Measurements from ENCODE around the gene KIAA1328.

KIAA1328 gene

DNA sequence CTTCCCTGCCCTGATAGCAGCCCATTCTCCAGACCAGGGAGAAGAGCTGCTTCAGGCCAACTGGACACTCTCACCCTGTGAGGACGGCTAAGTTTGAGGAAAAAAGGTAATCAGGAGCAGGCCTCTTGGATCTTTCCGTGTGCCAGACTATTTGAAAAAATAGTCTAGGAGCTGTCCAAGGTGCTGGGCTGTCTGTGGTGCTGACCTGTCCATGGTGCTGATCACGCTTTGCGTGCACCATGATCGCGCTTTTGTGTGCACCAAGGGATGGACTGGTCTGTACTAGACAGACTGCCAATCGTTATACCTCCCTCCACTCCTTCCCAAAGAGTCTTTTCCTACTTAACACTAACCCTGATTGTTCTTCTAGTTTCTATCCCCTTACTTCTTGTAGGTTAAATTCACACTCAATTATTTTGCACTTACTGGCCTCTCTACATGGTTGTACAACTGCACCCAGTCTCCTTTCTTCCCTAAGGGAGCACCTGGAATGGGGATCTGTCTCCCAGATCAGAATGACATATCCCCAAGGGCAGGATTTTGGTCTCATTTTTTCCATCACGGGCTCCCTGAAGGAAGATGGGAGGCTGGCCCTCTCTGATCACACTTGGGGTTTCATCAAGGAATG is 441.2 kb downstream of the KIAA1328 start:
- ChIA-PET POLR2A (ENCODE audit: low non-redundant PET) (no interaction called here), CTCF (no interaction called here)
- DNase-seq (ENCODE audit: low spot score): no peak
- no peak overlapping the region for H3K27ac ChIP-seq
- TF ChIP-seq, protein P1, sequence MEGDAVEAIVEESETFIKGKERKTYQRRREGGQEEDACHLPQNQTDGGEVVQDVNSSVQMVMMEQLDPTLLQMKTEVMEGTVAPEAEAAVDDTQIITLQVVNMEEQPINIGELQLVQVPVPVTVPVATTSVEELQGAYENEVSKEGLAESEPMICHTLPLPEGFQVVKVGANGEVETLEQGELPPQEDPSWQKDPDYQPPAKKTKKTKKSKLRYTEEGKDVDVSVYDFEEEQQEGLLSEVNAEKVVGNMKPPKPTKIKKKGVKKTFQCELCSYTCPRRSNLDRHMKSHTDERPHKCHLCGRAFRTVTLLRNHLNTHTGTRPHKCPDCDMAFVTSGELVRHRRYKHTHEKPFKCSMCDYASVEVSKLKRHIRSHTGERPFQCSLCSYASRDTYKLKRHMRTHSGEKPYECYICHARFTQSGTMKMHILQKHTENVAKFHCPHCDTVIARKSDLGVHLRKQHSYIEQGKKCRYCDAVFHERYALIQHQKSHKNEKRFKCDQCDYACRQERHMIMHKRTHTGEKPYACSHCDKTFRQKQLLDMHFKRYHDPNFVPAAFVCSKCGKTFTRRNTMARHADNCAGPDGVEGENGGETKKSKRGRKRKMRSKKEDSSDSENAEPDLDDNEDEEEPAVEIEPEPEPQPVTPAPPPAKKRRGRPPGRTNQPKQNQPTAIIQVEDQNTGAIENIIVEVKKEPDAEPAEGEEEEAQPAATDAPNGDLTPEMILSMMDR (conservative IDR thresholded peaks at IDR 0.05; ENCODE audit: low read depth): no peak

DNA sequence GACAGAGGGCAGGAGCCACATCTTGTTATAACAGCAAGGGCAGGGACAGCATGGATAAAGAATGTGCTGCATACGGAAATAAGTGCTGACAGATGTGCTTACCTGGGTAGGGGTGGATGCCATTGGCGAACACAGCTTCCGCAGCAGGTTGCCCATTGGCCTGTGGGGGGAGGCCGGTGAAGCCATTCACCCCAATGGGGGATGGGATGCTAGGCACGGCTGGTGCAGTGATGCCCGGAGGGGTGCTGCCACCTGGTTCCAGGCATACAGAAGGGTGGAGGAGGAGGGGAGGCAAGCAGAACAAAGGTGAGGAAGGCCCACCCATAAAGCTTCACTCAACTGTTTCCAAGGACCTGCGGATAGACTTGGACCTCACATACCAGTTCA is 441.7 kb downstream of the KIAA1328 start:
- ChIA-PET CTCF (no interaction called here), POLR2A (ENCODE audit: low non-redundant PET) (no interaction called here)
- TF ChIP-seq, protein P1 (conservative IDR thresholded peaks at IDR 0.05; ENCODE audit: low read depth): no peak
- no peak overlapping the region for H3K27ac ChIP-seq
- no peak for DNase-seq (ENCODE audit: low spot score)

DNA sequence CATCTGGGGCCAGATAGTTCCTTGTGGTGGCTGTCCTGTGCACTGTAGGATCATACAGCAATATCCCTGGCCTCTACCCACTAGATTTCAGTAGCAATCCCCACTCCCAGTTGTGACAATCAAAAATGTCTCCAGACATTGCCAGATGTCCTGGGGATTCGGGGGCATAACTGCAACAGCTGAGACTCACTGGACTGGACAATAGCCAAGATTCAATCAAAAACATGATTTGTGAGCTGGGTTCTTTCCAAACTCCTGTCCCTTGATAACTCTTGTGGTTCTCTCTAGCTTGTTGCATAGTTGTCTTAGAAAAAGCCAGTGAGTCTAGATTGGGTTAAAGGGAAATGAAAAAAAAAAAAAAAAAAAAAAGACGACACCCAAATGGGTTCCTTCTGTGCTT is 443.3 kb downstream of the KIAA1328 start:
- no peak overlapping the region for H3K27ac ChIP-seq
- TF ChIP-seq, protein P1 (conservative IDR thresholded peaks at IDR 0.05; ENCODE audit: low read depth): no peak
- ChIA-PET POLR2A (ENCODE audit: low non-redundant PET) (no interaction called here), CTCF (interaction anchor here (0.6 kb wide), 1 partner anchor 363 kb away, joined by 3 read pairs; no protein-coding TSS in a partner anchor)
- no peak for DNase-seq (ENCODE audit: low spot score)

DNA sequence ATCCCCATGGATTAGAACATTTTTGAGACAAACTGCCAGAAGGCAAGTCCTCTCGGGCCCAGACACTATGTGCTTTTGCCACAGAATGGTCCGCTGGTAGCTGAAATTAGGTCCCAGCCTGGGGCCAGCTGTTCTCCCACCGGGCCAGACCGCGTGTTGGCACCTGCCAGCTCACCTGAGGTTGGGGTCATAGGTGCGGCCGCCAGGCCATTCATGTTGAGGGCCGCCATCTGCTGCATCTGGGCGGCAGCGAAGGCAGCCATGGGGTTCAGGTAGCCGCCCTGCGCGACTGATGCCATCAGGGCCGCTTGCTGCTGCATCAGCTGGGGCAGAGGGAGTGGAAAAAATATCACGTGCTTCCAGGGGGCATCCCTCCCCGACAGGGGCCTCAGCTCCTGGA is 443.9 kb downstream of the KIAA1328 start:
- CTCF ChIA-PET: interaction anchor here (0.6 kb wide), 3 partner anchors 169 to 364 kb away, joined by 3 to 5 read pairs (median 4); no protein-coding TSS in a partner anchor
- TF ChIP-seq, protein P1 (conservative IDR thresholded peaks at IDR 0.05; ENCODE audit: low read depth): no peak
- no peak for DNase-seq (ENCODE audit: low spot score)
- no peak overlapping the region for H3K27ac ChIP-seq
- POLR2A ChIA-PET (ENCODE audit: low non-redundant PET): no interaction called here

DNA sequence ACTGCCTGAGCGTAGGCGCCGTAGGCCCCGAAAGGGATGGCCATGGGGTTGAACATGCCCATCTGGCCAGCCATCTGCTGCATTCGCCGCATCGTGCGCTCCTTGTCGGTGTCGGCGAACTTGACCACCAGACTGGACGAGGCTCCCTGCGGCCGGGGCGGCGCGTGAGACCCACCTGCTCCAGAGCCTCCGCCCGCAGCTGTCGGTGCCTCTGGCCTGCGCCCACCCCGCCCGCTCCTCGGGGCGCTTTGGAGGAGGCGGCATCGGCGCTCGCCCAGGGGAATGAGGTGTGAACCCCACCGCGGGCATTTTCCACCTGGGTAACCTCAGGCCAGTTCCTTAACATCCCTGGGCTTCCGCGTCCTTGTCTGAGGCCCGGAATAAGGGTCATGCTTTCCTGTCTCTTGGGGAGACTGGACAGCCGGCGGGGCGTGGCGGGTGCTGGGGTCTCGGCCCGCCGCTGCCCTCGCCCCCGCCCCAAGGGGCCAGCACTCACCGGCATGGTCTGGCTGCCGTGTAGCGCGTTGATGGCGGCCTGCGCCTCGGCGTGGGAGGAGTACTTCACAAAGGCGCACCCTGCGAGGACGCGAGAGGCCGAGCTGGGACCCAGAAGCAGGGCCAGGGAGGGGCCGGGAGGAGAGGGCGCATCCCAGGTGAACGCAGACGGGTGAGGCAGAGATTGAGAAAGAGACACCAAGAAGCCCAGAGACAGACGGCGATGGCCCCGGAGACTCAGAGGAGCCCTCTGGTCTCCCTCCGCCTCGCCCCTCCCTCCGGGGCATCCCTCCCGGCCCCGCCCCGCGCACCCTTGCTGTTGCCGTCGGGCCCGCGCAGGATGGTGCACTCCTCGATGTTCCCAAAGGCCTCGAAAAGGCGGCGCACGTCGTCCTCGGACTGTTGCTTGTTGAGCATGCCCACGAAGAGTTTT is 445.6 kb downstream of the KIAA1328 start:
- CTCF ChIA-PET: no interaction called here
- no peak for DNase-seq (ENCODE audit: low spot score)
- H3K27ac ChIP-seq: no peak overlapping the region
- POLR2A ChIA-PET (ENCODE audit: low non-redundant PET): no interaction called here
- TF ChIP-seq, protein P1 (conservative IDR thresholded peaks at IDR 0.05; ENCODE audit: low read depth): no peak

DNA sequence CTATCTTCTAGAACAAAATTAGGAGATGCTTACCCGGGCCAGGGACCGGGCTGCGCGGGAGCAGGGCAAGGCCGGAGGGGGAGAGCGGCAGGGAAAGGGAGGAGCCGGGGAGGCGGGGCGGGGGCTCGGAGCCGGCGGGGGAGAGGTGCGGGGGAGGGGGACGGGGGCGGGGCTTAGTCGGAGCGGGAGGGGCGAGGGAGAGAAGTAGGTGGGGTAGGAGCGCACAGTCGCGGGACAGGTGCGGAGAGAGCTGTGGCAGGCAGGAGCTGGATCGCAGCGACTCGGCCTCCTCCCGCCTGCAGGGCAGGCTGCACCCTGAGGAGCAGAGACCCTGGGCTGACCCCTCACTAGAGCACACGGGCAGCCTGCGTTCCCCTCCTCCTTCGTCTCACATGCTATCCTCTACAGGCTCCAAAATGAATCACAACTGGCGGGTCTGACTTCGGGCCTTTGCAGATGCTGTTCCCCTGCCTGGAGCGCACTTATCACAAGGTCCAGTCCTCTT is 446.4 kb downstream of the KIAA1328 start:
- TF ChIP-seq, protein P1 (conservative IDR thresholded peaks at IDR 0.05; ENCODE audit: low read depth): no peak
- ChIA-PET POLR2A (ENCODE audit: low non-redundant PET) (no interaction called here), CTCF (no interaction called here)
- DNase-seq (ENCODE audit: low spot score): no peak
- no peak overlapping the region for H3K27ac ChIP-seq
